Fibroblast of the conjunctiva (primary cell): ENCODE data around the gene TNFRSF8.
"Not testable (repeated sequence)": the region's sequence is repeated elsewhere in the genome, so short reads cannot be mapped to it uniquely, and the experiment has no call there.

Experiments used
- DNase-seq: peaks from one replicate; pipeline ENCODE4 v3.0.0-alpha.2; 2010; ENCODE audit warnings: low read depth

TNFRSF8 gene

DNA sequence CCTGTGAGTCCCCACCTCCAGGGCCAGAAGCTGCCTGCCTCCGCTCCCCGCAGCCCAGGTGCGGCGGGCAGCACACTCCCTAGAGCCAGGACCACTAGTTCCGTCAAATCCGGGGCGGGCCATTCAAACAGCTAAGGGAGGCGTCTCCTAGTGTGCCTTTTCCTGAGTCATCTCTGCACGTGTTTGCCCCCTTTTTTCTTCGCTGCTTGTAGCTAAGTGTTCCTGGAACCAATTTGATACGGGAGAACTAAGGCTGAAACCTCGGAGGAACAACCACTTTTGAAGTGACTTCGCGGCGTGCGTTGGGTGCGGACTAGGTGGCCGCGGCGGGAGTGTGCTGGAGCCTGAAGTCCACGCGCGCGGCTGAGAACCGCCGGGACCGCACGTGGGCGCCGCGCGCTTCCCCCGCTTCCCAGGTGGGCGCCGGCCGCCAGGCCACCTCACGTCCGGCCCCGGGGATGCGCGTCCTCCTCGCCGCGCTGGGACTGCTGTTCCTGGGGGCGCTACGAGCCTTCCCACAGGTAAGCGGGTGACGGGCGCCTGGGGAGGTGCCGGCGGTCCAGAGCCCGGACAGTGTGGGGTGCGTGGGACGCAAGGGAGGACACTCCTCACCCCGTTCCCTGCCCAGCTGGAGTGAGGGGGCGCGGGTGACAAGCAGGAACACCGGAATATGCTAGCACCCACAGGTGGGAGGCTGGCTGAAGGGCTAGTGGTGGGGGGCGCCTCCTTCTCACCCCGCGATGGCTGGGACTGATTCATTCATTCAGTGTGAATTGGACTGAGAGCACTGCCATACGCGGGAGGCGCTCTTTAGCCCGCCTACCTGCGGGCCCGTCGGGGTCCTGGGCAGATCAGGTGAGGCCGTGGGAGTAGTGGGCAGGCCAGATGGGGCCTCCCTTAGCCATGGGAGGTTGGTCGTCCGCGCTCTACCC lies at the start of gene TNFRSF8:
TSS of gene TNFRSF8 (plus strand) at position 163 of the 932 bp plus-strand sequence. CDS start at position 459, 296 bp downstream.
- DNase-seq: no peak

DNA sequence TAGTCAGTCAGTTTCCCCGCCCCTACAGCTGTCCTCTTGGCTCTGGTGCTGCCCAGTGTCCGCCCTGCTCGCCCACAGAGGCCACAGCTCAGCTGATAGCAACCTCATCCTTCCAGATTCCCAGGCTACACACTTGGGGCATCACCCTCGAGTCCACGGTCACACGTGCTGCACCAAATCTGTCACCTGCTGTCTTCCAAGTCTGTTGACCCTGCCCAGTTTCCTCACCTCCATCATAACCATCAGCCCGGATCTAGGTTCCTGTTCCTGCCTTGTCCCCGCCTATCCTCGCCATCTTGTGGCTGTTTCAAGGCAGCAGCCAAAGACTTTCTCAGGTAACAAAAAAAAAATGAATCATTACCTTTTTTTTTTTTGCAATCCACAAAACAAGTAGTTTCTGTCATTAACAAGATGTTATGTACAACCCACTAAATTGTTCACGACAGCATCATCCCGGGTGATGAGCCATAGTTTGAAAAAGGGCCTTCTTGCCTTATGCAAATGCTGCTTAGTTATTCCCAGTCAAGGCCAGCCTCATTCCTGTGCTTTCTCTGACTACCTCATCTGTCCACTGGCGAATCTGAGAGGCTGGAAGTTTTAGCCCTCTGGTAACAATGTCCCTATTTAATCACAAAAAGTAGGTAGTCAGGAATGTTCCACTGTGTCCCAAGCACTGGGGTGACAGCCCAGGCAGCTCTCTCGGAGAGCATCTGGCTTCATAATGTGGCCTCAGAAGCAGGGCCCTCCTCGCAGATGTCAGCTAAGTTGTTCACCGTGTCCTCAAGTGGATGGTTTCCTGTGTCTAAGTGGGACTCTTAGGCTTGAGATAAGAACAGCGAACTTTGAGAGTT lies 48.7 kb upstream of the TNFRSF8 start:
- no peak for DNase-seq

DNA sequence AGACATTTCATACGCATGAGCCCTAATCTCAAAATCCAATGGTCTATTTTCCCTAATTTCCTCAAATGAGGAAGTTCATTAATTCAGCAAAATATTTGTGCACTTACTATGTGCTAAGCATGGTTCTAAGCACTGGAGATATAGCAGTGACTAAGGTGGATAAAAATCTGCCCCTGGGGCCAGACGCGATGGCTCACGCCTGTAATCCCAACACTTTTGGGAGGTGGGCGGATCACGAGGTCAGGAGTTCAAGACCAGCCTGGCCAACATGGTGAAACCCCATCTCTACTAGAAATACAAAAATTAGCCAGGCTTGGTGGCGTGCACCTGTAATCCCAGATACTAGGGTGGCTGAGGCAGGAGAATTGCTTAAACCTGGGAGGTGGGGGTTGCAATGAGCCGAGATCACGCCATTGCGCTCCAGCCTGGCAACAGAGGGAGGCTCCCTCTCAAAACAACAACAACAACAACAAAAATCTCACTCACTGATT lies 48.1 kb upstream of the TNFRSF8 start:
- no peak for DNase-seq

DNA sequence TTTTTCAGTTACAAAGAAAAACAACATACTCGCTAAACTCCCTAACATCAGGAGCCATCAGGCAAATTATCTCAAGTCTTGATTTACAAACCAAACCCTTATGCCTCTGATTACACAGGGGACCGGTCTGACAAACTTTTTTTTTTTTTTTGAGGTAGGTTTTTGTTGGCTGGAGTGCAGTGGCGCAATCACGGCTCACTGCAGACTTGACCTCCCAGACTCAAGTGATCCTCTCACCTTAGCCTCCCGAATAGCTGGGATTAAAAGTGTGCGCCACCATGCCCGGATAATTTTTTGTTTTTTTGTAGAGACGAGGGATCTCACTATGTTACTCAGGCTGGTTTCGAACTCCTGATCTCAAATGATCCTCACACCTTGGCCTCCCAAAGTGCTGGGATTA lies 47.6 kb upstream of the TNFRSF8 start:
- DNase-seq: no peak

DNA sequence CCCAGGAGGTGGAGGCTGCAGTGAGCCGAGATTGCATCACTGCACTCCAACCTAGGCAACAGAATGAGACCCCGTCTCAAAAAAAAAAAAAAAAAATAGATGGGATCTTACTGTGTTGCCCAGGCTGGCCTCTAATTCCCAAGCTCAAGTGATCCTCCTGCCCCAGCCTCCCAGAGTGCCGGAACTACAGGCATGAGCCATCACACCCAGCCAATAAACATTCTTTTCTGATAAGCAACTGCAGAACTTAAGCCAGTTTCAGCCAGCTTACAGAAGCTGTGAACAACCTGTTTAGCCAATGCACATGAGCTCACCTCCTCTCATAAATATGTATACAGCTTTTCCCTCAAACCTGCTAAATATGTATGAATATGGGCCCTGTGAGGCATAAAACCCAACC lies 46.9 kb upstream of the TNFRSF8 start:
- no peak for DNase-seq

DNA sequence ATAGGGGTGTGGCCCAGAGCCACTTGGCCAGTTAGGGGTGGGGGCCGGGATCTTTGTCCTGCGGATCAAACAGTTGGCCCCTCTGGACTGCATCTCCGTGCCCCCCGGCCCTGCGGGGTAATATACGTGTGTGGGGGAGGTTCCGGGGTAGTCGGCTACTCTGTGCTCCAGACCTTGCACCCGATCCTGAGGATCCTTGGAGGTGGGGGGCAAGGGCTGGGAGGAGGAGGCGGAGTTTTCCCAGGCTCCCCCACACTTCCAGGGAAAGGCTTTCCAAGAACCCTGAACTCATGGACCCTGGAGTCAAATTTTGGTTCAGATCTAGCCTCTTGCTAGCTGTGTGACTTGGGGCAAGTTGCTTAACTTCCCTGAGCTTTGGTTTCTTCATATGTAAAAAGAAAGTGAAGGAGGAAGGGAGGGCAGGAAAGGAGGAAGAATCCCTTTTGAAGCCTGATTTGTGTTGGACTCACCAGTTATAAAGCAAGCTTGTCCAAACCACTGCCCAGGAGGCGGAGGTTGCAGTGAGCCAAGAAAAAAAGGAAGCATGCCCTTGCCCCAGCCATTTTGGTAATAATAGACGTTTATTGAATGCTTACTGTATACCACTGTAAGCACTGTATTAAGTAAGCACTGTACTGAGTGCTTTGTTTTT lies 43.1 kb upstream of the TNFRSF8 start:
- DNase-seq: no peak

DNA sequence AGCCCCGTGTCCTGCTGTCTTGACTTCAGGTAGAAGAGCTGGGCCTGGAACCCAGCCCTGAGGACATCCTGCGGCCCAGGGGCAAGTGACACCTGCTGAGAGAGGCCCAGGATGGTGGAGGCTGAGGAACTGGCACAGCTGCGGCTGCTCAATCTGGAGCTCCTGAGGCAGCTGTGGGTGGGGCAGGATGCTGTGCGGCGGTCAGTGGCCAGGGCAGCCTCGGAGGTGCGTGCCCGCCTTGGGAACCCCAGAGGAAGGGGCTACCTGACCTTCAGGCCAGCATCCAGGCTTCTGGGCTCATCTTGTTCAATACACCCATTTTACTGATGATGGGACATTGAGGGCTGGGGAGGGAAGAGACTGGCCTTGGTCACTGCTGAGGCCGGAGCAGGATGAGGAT lies 41.5 kb upstream of the TNFRSF8 start:
- DNase-seq: no peak

DNA sequence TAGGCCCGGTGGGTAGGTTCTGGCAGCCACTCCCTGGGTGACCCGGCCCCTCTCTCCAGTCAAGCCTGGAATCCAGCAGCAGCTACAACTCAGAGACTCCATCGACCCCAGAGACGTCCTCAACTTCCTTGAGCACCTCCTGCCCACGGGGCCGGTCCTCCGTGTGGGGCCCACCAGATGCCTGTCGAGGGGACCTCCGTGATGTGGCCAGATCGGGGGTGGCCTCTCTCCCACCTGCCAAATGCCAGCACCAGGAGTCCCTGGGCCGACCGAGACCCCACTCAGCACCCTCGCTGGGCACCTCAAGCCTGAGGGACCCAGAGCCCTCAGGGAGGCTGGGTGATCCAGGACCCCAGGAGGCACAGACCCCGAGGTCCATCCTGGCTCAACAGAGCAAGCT lies 41.1 kb upstream of the TNFRSF8 start:
- DNase-seq: no peak

DNA sequence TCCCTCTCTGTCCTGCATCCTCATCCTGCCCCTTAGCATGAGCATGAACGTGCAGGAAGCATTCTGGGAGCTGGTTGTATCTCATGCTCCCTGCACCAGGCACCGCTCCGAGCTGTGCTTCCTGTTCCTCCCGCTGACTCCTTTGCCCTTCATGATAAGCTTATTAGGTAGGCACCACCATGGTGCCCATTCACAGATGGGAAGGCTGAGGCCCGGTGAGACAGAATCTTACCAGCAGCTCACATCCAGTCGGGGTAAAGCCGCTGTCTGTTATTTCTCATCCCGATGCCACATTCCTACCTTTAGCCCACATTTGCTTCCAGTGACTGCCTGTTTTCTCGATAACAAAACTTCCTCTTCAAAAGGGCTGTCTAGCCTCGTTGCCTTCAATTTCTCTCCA lies 36.5 kb upstream of the TNFRSF8 start:
- DNase-seq: no peak

DNA sequence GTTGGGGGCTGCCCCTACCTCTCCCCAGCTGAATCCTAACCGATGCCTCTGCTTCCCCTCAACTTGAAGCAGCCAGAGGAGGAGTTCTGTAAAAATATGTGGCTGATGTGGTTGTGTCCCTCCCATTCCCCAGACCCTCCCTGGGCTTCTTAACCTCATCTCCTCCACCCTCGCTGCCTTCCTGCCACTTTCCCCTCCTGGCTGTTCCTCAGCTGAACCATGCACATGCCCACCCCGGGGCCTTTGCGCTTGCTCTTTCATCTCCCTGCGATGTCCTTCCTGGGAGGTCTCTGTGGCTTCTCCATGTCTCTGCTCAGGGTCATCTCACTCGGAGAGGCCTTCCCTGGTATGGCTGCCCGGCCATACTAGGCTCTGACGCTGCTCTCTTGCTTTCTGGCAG lies 34.9 kb upstream of the TNFRSF8 start:
- no peak for DNase-seq

DNA sequence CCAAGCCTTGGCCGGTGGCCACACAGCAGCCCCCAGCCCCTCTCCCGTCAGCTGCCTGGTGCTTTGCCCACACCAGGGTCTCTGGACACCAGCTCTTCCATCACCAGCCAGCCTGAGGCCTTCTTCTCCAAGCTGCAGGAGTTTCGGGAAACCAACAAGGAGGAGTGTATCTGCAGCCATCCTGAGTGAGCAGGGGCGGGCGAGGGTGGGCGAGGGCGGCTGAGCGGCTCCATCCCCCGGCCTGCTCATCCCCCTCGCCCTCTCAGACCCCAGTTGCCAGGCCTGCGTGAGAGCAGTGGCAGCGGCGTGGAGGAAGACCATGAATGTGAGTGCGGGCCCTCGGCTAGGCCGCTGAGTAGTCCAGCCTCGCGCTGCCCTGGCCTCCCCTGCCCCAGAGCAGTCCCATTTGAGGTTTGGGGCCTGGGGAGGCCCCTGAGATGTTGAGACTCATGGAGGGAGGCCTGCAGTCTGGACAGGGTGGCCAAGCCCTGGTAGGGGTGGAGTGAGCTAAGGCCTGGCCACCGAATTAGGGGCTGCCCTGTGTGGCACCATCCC lies 34.1 kb upstream of the TNFRSF8 start:
- DNase-seq: no peak

DNA sequence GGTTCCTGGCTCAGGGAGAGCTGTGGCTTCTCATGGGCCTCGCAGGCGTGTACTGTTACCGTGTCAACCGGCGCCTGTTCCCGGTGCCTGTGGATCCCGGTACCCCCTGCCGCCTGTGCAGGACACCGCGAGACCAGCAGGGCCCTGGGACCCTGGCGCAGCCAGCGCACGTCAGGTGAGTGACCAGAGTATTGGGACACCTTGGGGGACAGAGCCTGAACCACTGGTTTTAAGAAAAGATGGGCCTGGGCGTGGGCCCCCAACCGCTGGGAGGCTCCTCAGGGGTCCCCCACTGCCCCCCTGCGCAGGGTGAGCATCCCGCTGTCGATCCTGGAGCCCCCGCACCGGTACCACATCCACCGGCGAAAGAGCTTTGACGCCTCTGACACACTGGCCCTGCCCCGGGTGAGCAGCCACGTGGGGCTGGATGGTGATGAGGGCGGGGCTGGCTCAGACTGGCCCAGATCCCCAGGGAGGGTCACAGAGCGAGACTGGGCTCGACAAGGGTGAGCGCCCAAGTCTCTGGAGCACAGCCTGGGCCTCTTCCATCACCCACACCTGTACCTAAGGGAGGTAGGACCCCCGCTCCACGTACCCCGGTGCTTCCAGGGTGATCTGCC lies 33.3 kb upstream of the TNFRSF8 start:
- DNase-seq: no peak

DNA sequence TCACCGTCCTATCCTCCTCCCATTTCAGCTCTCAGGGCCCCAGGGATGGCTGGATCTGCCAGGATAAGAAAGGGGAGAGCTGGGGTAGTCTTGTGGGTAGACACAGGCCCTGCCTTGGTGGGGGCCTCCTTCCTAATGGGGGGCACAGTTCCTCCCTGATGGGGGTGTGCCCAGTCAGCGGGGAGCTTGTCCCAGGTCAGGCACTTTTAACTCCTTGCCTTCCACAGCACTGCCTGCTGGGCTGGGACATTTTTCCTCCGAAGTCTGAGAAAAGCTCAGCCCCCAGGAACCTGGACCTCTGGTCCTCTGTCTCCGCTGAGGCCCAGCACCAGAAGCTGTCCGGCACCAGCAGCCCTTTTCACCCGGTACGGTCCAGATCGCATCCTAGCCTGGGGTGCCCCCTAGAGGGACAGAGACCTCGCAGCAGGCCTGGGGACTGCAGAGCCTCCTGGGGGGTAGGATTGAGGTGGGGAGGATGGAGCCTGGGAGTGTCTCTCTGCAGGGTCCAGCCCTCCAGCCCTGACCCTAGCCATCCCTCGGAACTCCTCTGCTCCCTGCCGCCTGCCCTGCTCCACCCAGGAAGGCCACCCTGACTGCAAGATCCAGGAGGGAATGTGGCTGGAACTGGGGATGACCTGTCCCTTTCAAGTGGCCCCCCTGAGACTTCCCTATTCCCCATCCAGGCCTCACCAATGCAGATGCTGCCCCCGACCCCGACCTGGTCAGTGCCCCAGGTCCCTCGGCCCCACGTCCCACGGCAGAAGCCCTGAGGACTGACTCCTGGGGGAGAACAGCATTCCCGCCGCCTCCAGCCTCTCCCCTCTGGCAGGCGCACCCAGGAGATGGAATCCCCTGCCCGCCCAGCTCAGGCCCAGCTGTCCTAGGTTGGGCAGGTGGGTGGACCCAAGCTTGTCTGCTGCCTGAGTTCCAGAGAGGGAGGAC lies 31.8 kb upstream of the TNFRSF8 start:
- DNase-seq: peak; percentile 17

DNA sequence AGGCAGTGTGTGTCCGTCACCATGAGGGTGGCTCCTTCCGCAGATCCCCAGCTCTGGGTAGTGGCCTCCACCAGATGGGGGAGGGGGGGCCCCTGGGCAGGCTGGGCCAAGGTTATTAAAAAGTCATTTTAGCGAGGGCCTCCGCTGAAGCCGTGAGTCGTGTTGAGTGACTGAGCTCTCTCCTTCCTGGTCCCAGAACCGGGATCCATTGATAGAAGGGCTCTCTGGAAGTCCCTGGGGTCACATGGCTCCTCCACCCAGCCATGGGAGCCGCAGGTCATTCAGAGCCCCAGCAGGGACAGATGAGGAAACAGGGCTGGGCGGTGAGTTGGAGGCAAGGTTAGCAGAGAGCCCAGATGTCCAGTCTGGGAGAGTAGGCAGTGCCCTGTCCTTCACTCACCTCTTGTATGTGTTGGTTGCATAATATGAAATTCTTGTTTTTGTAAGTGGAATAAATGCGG lies 30.9 kb upstream of the TNFRSF8 start:
- no peak for DNase-seq

DNA sequence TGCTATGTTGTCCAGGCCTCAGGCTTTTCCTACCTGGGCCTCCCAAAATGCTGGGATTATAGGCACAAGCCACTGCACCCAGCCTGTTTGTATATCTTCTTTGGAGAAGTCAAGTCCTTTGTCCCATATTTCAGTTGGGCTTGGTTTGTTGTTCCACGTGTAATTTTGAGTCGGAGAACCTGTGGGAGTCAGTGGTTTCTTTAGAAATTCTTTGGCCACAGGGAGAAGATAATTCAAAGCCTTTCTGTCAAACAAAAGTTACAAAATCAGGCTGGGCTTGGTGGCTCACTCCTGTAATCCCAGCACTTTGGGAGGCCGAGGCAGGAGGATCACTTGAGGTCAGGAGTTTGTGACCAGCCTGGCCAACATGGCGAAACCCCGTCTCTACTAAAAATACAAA lies 29.7 kb upstream of the TNFRSF8 start:
- DNase-seq: not testable (repeated sequence)

DNA sequence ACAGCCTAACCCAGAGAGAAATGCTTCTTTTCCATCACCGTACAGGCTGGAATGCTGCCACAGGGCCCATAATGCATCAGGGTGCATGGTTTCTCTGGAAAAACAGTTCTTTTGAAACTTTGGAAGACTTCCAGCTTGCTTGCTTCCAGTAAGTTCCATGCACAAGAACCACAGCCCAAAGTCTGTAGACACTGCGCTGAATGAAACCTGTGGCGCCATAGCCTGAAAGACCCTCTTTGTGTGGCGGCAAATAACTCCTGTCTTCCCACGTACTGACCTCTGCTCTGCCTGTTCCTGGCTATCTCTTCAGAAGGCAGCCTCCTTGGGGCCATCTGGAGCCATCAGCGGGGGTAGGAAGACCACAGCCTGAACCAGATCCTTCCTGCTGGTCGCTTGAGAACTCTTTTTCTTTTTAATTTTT lies 28.7 kb upstream of the TNFRSF8 start:
- peak; percentile 22 for DNase-seq

DNA sequence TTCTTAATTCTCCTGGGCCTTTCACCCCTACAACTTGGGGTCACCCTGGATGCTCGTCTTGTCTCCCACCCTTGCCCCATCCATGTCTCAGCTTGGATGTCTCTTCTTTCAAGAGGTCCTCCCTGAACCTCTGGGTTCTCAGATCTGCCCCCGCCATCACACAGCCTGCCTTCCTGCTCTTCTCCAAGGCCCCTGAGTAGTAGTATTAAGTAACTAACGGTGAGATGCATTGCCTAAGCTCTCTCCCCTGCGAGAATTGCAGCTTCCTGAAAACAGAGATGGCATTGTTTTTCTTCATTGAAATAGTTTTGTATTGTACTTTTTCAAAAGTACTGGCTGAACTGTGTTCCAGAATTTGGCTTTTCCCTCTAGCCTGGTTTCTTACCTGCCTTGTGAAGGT lies 27.8 kb upstream of the TNFRSF8 start:
- DNase-seq: no peak

DNA sequence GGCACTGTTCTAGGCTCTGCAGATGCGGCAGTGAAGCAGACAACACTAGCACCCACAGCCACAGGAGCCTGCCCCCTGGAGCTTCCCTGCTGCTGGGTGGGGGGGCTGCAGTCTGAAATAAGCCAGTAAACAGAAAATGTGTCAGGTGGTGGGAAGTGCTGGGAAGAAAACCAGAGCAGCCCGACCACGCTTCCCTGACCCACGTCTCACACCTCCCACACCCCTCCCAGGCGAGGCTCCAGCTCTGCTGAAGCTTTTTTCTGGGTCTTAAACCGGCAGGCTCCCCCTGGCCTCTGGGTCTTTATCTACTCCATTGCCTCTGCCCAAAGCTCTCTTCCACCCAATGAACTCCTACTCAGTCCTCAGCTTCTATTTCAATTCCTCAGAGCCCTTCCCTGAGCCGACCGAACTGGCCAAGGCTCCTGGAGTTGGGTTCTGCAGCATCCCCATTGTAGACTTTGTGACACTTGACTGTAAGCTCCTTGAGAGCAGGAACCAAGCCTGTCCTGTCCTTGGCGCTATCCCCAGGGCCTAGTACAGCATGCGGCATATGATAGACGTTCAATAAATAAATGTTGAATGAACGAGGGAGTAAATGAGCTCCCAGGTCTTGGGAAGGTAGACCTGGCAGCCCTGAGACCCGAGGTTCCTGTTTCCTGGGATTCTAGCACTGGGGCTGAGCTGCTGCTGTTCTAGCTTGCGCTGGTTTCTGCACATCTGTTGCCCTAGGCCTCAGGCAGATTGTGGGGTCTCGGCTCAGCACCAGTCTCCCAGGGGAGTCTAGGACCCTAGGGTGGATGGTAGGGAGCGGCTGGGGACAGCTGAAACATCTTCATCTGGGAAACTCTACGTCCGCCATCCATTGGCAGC lies 25.4 kb upstream of the TNFRSF8 start:
- no peak for DNase-seq
